Astrocyte of the spinal cord (primary cell): ENCODE measurements around the gene CA6.
A peak's percentile ranks its signal among the peaks of the same experiment; 100 is the strongest.

Source experiments
- DNase-seq: peaks from one replicate; pipeline ENCODE4 v3.0.0; 2011; ENCODE audit warnings: low read depth, low spot score
- H3K4me3 ChIP-seq: 2 replicates; pipeline ENCODE4 v1.5.1; 2011; ENCODE audit warnings: low read depth, mild to moderate bottlenecking, low read length, moderate library complexity
- CTCF ChIP-seq: IDR thresholded peaks from 2 replicates; pipeline ENCODE4 v1.5.1; 2012; ENCODE audit warnings: low read depth, mild to moderate bottlenecking, low read length, inconsistent platforms
- in situ Hi-C: cut with HindIII; loops from 2 replicates; pipeline ENCODE4 v1.10.0; 2017; ENCODE audit warnings: low sequenced_read_pairs

Gene CA6

GRCh38 chr1:8941906-8942305 lies 3.8 kb upstream of the CA6 start:
- H3K4me3 ChIP-seq = no peak overlapping the region
- no peak for TF ChIP-seq CTCF
- peak; percentile 81 for DNase-seq
- in situ Hi-C loops = no loop called here

- DNase-seq = no peak
- in situ Hi-C loops = no loop called here
Observed at GRCh38 chr1:8943498-8944405, 1.9 kb upstream of the CA6 start.

GRCh38 chr1:8947127-8947691 lies 1.5 kb downstream of the CA6 start:
- no peak for TF ChIP-seq CTCF
- no peak overlapping the region for H3K4me3 ChIP-seq
- in situ Hi-C loops = no loop called here
- DNase-seq = no peak

More at GRCh38 chr1:8943498-8944405, 1.9 kb upstream of the CA6 start:
- no peak for TF ChIP-seq CTCF
- H3K4me3 ChIP-seq = no peak overlapping the region

GRCh38 chr1:8950309-8950708 lies 4.6 kb downstream of the CA6 start:
- no peak overlapping the region for H3K4me3 ChIP-seq
- in situ Hi-C loops = no loop called here
- DNase-seq = no peak
- TF ChIP-seq CTCF = no peak

- no peak overlapping the region for H3K4me3 ChIP-seq
- in situ Hi-C loops = no loop called here
- TF ChIP-seq CTCF = no peak
- no peak for DNase-seq
Observed at GRCh38 chr1:8951231-8951630, 5.6 kb downstream of the CA6 start.

- DNase-seq = no peak
- in situ Hi-C loops = no loop called here
- H3K4me3 ChIP-seq = no peak overlapping the region
- TF ChIP-seq CTCF = no peak
Observed at GRCh38 chr1:8955406-8955805, 9.7 kb downstream of the CA6 start.
